Suprapubic skin (tissue), 4 donors: Measurements from ENCODE around the gene DND1.

Experiments
- CTCF ChIP-seq, 2 donors: fragments of 200-600 bp in 1 of 2; fragments of 450-650 bp in 1 of 2; sonication (generic) in 1 of 2; IDR thresholded peaks; one replicate each; pipeline ENCODE4 v1.5.1; 2016 to 2019; ENCODE audit warnings: antibody characterized with exemption in 2 of 2, mild to moderate bottlenecking in 1 of 2, moderate library complexity in 1 of 2
- EP300 ChIP-seq: sonication (generic); formaldehyde crosslinking; IDR thresholded peaks from one replicate; pipeline ENCODE4 v1.6.1; 2017; ENCODE audit warnings: antibody characterized with exemption
- POLR2A ChIP-seq, 2 donors: fragments of 450-650 bp; IDR thresholded peaks; one replicate each; pipeline ENCODE4 v1.6.1; 2017; ENCODE audit warnings: antibody characterized with exemption in 2 of 2, mild to moderate bottlenecking in 2 of 2, moderate library complexity in 2 of 2
- POLR2AphosphoS5 ChIP-seq, 3 donors: sonication (generic); formaldehyde crosslinking; IDR thresholded peaks; one replicate each; pipeline ENCODE4 v1.6.1; 2017; ENCODE audit warnings: antibody characterized with exemption in 3 of 3

- TF ChIP-seq CTCF (IDR thresholded peaks at IDR 0.05): peak; percentile 31 to 85
- no peak for TF ChIP-seq POLR2A (IDR thresholded peaks at IDR 0.05)
- no peak for TF ChIP-seq EP300
- TF ChIP-seq POLR2AphosphoS5 (IDR thresholded peaks at IDR 0.05): peak in 2 of 3 donors; percentile 31 to 37
Observed at GRCh38 chr5:140639148-140639981, 34.0 kb downstream of the DND1 start, which contains the start of gene TMCO6.
